ENCODE data around the gene EEF2. TPM values are rescaled to one million over a fixed set of nuclear protein-coding genes. Genes with fewer than 3 reads are reported as not detected.
"Not testable (repeated sequence)": the region's sequence is repeated elsewhere in the genome, so short reads cannot be mapped to it uniquely, and the experiment has no call there.

EEF2 gene
- total RNA-seq, 1 experiment from 2014 or later: 2,701 TPM

GRCh38 chr19:3945838-3946237 is 39.4 kb downstream of the EEF2 start:
- Histone ChIP-seq H3K36me3 (ENCODE audit: insufficient read depth, low read length, poor library complexity, severe bottlenecking) (no peaks in the 10 kb centered on the region), H3K27me3 (replicated peaks; ENCODE audit: insufficient read depth, low read depth, low read length, poor library complexity) (no peaks in the 10 kb centered on the region), H3K4me3 (ENCODE audit: low read depth, low read length, poor library complexity, severe bottlenecking) (no peak overlapping the region), H3K4me1 (ENCODE audit: insufficient read depth, low read length, poor library complexity, severe bottlenecking) (no peaks in the 10 kb centered on the region), H3K9me3 (ENCODE audit: low read depth, low read length, poor library complexity, severe bottlenecking) (no peaks in the 10 kb centered on the region), H3K27ac (ENCODE audit: low read depth, low read length, poor library complexity, severe bottlenecking) (no peak overlapping the region)
- no TSS peak for BruUV-seq (replicated peaks)
- POLR2A ChIA-PET (ENCODE audit: low non-redundant PET): no interaction called here
- intact Hi-C loops (cut with micrococcal nuclease; ENCODE audit: unreplicated experiment): no loop called here
- no peak for TF ChIP-seq EZH2 (IDR thresholded peaks at IDR 0.05; ENCODE audit: borderline replicate concordance, low read depth, low read length, poor library complexity, severe bottlenecking)
- TF ChIP-seq CTCF (conservative IDR thresholded peaks at IDR 0.05; ENCODE audit: low read depth, low read length): no peak
- no peak for DNase-seq (ENCODE audit: low spot score)
- CTCF ChIA-PET: no interaction called here

- Histone ChIP-seq H3K4me3 (ENCODE audit: low read depth, low read length, poor library complexity, severe bottlenecking) (no peak overlapping the region), H3K4me1 (ENCODE audit: insufficient read depth, low read length, poor library complexity, severe bottlenecking) (no peaks in the 10 kb centered on the region), H3K9me3 (ENCODE audit: low read depth, low read length, poor library complexity, severe bottlenecking) (no peaks in the 10 kb centered on the region), H3K27me3 (replicated peaks; ENCODE audit: insufficient read depth, low read depth, low read length, poor library complexity) (no peaks in the 10 kb centered on the region), H3K27ac (ENCODE audit: low read depth, low read length, poor library complexity, severe bottlenecking) (no peak overlapping the region), H3K36me3 (ENCODE audit: insufficient read depth, low read length, poor library complexity, severe bottlenecking) (no peaks in the 10 kb centered on the region)
- ChIA-PET CTCF (no interaction called here), POLR2A (ENCODE audit: low non-redundant PET) (no interaction called here)
- intact Hi-C loops (cut with micrococcal nuclease; ENCODE audit: unreplicated experiment): no loop called here
- TF ChIP-seq CTCF (conservative IDR thresholded peaks at IDR 0.05; ENCODE audit: low read depth, low read length) (no peak), EZH2 (IDR thresholded peaks at IDR 0.05; ENCODE audit: borderline replicate concordance, low read depth, low read length, poor library complexity, severe bottlenecking) (no peak)
- BruUV-seq (replicated peaks): no TSS peak
- no peak for DNase-seq (ENCODE audit: low spot score)
These were observed 41.1 kb downstream of the EEF2 start for GRCh38 chr19:3944018-3944721.

GRCh38 chr19:3942790-3943409 is 42.4 kb downstream of the EEF2 start:
- H3K4me1 ChIP-seq (ENCODE audit: insufficient read depth, low read length, poor library complexity, severe bottlenecking): no peaks in the 10 kb centered on the region
- CTCF ChIA-PET: no interaction called here
- no peaks in the 10 kb centered on the region for H3K9me3 ChIP-seq (ENCODE audit: low read depth, low read length, poor library complexity, severe bottlenecking)
- no TSS peak for BruUV-seq (replicated peaks)
- POLR2A ChIA-PET (ENCODE audit: low non-redundant PET): no interaction called here
- H3K36me3 ChIP-seq (ENCODE audit: insufficient read depth, low read length, poor library complexity, severe bottlenecking): no peaks in the 10 kb centered on the region
- TF ChIP-seq EZH2 (IDR thresholded peaks at IDR 0.05; ENCODE audit: borderline replicate concordance, low read depth, low read length, poor library complexity, severe bottlenecking): no peak
- no peaks in the 10 kb centered on the region for H3K27me3 ChIP-seq (replicated peaks; ENCODE audit: insufficient read depth, low read depth, low read length, poor library complexity)
- no peak overlapping the region for H3K27ac ChIP-seq (ENCODE audit: low read depth, low read length, poor library complexity, severe bottlenecking)
- no peak for DNase-seq (ENCODE audit: low spot score)
- intact Hi-C loops (cut with micrococcal nuclease; ENCODE audit: unreplicated experiment): no loop called here
- H3K4me3 ChIP-seq (ENCODE audit: low read depth, low read length, poor library complexity, severe bottlenecking): no peak overlapping the region

- H3K27me3 ChIP-seq (replicated peaks; ENCODE audit: insufficient read depth, low read depth, low read length, poor library complexity); H3K4me1 ChIP-seq (ENCODE audit: insufficient read depth, low read length, poor library complexity, severe bottlenecking); H3K4me3 ChIP-seq (ENCODE audit: low read depth, low read length, poor library complexity, severe bottlenecking); H3K36me3 ChIP-seq (ENCODE audit: insufficient read depth, low read length, poor library complexity, severe bottlenecking); POLR2A ChIA-PET (ENCODE audit: low non-redundant PET); BruUV-seq (replicated peaks); H3K27ac ChIP-seq (ENCODE audit: low read depth, low read length, poor library complexity, severe bottlenecking); DNase-seq (ENCODE audit: low spot score); CTCF ChIA-PET; H3K9me3 ChIP-seq (ENCODE audit: low read depth, low read length, poor library complexity, severe bottlenecking); intact Hi-C loops (cut with micrococcal nuclease; ENCODE audit: unreplicated experiment): not testable (repeated sequence)
These were observed 46.8 kb downstream of the EEF2 start for GRCh38 chr19:3938300-3938950.

Measured in A673 (cell line).